GM20431 (cell line): ENCODE results near the gene FBLIM1.

Source experiments
- in situ Hi-C: fragments of 300-500 bp; cut with MseI, MboI; formaldehyde crosslinking; loops from one replicate; pipeline ENCODE4 v1.15.0; 2020; ENCODE audit warnings: low sequenced_read_pairs; ENCODE audit not compliant: unreplicated experiment

FBLIM1 gene

DNA sequence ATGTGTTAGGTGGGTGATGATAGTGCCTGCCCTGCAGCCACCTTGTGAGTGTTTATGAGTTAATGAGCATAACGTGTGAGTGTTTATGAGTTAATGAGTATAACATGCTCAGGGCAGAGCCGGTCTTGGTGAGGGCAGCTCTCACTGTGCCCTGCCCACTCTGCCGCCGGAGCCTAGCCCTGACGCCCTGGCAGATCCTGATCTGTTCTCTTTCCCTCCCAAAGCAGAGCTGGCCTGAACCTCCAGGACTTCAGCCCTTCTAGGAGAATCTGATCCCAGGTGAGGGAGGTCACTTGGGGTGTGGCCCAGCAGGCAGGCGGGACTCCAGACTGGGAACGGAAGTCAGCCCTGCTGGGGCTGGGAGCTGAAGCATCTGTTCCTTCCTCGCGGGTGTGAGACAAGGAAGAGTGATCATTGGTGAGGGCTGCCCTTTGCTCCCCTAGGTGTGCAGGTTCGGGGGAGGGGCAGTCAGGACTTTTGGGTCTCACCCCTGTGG, 5.7 kb downstream of the FBLIM1 start:
- in situ Hi-C loops = no loop called here

DNA sequence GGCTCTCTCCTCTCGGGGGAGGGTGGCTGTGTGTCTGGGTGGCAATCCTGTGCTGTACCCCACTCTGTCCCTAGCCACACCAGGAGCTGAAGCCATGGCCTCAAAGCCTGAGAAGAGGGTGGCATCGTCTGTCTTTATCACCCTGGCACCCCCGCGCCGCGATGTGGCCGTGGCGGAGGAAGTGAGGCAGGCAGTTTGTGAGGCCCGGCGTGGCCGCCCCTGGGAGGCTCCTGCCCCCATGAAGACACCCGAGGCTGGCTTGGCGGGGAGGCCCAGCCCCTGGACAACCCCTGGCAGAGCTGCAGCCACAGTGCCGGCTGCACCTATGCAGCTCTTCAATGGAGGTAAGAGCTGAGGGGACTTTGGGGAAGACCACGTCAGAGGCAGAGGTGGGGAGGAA, 6.3 kb downstream of the FBLIM1 start:
- in situ Hi-C loops = no loop called here

DNA sequence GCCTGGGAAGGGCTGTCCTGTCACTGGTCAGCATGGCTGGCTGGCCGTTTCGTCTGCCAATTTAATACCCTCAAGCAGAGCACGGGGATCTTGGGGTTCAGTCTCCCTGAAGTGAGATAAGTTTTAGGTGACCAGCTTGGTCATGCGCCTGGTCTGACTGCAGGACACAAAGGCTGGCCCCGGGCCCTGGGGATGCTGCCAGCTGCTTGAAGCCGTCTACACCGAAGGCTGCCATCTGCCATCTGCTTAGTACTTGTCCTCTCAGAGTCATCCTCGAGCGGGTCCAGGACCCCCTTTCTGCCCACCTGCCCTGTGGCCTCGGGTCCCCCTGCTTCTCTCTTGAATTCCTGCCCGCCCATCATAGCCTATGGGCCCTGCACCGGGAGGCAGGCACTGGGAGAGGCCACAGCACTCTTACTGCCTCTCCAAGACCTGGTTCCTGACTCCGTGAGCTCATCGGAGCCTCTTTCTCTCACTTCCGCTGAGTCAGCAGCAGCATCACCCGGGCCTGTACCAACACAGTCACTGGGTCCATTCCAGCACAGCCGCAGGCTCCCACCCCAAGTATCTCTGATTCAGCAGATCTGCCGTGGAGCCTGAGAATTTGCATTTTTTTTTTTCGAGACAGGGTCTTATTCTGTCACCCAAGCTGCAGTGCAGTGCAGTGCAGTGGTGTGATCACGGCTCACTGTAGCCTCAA, 7.0 kb downstream of the FBLIM1 start:
- in situ Hi-C loops = no loop called here

DNA sequence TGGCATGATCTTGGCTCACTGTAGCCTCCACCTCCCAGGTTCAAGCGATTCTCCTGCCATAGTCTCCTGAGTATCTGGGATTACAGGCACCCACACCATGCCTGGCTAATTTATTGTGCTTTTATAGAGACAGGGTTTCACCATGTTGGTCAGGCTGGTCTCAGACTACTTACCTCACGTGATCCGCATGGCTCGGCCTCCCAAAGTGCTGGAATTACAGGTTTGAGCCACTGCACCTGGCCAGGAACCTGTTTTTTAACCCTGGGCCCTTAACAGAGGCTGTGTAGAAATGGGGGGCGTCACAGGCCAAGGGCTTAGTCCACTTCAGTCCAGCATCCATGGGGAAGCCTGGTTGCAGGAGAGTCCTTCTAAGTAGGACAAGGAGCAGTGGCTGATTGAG, 9.3 kb downstream of the FBLIM1 start:
- in situ Hi-C loops = no loop called here

DNA sequence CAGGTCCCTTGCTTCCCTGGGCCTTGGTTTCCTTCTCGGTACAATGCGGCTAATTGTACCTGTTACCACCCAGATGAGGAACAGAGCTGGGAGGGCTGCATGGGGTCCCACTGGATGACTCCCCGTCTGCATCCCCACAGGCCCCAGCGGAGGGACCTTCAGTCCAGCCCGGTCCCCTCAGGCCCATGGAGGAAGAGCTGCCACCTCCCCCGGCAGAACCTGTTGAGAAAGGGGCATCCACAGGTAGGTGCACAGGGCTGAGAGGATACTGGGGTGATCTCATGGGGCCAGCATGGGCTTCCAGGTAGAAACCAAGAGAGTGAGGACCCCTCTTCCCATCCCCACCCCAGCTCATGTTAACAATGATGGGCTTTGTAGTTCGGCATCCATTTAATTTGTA, 9.8 kb downstream of the FBLIM1 start:
- in situ Hi-C loops = no loop called here

DNA sequence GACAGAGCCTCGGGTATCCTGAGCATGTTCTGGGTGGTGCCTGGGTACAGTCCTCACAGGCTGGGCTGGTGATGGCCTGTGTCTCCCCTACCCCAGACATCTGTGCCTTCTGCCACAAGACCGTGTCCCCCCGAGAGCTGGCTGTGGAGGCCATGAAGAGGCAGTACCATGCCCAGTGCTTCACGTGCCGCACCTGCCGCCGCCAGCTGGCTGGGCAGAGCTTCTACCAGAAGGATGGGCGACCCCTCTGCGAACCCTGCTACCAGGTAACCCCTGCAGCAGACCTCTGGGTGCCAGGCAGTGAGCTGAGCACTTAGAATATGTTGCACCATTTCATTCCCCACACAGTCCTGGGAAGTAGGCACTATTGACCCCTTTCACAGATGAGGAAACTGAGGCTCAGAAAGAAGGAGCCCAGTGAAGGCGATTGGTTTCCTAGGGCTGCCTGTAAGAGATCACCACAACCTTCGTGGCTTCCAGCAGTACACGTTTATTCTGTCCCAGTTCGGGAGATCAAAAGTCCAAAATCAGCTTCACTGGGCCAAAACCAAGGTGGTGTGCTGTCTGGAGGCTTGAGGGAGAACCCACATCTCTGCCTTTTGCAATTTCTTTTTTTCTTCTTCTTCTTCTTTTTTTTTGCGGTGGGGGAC, 11.8 kb downstream of the FBLIM1 start:
- in situ Hi-C loops = no loop called here

DNA sequence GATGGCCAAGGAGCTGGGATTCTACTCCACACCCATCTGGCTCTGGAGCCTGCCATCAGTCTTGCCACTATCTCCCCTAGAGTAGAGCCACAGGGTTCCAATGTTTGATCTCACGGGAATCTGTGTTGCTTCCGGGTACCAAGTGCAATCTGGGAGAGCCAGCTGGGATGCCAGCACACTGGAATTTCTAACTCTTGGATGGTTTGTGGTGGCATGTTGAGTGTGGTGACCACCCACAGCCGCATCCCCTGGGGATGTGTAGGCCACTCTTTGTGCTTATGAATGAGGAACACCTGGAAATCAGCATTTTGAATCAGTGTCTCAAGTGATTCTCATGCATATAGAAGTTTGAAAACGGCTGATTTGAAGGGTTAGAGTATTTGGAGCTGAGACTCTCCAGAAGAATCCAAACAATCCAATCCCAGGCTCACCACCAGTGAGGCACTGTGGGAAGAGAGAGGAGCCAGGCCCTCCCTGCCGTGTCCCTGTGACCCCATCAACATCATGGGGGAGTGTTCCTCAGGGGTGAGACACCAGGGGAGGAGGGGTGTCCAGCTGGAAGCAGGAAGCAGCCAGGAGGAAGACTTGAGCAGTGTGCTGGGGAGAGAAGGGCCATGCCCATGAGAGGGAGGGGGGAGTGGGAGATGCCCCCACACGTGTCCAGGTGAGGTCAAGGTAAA, 13.4 kb downstream of the FBLIM1 start:
- in situ Hi-C loops = no loop called here

DNA sequence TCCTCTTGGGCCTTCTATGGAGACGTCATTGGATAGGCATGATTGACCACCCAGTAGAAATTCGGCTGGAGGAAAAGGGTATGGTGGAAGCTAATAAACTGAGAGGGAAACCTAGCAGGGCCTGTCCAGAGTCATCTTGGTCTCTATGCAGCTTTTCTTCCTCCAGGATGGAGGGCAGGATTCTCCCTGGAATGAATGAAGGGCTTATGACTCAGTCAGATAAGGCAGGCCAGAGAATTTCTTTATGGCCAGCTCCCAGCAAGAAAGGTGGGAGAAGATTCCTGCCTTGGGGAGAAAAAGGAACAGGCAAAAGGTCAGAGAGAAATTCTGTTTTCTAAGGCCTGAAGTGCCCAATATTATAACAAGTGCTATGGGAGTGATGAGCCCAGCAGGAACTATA, 17.1 kb downstream of the FBLIM1 start:
- in situ Hi-C loops = no loop called here

DNA sequence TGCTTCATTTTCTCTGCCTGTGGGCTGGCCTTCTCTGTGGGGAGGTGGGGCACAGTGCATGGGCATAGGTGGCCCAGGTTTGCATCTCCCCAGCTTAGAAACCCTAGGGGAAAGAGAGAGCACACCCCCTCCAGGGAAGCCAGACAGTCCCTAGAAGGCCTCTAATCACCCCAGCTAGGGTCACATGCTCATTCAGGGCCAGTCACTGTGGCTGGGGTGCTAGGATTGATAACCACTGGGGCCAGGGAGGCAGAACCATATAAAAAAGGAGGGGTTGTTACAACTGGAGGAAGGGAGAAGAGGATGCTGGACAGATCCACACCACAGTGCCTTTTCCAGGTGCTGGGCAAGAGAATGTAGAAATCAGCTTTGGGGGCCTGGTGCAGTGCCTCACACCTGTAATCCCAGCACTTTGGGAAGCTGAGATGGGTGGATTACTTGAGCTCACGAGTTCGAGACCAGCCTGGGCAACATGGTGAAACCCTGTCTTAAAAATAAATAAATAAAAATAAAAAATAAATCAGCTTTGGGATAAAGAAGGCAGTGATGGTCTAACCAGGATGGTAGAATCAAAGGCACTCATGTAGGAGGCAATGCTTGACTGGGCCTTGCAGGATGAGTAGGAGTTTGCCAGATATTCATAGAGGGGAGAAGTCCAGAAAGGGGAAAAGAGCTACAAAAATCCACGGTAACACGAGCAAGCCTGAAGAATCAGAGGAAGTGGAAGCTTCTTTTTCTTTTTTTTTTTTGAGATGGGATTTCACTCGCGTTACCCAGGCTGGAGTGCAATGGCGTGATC, 19.5 kb downstream of the FBLIM1 start:
- in situ Hi-C loops = no loop called here

DNA sequence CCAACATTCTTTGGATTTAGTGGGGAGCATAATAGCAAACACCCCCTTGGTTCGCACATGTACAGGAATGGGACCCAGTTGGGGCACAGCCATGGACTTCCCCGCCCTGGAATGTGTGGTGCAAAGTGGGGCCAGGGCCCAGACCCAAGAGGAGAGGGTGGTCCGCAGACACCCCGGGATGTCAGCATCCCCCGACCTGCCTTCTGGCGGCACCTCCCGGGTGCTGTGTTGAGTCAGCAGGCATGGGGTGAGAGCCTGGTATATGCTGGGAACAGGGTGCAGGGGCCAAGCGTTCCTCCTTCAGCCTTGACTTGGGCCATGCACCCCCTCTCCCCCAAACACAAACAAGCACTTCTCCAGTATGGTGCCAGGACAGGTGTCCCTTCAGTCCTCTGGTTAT, 27.1 kb downstream of the FBLIM1 start:
- in situ Hi-C loops = no loop called here

DNA sequence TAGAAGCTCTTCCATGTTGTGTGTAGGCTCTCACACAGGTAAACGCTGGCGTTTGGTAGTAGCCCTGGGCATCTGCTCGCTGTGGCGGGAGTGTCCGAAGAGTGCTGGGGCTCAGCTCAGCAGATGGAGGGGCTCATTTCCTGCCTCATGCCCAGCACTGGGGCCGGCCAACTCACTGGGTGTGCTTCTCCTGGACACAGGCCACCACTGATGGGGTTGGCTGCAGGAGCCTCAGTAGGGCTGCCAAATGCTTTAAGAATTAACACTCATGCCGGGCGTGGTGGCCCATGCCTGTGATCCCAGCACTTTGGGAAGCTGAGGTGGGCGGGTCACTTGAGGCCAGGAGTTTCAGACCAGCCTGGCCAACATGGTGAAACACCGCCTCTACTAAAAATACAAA, 28.0 kb downstream of the FBLIM1 start:
- in situ Hi-C loops = no loop called here

DNA sequence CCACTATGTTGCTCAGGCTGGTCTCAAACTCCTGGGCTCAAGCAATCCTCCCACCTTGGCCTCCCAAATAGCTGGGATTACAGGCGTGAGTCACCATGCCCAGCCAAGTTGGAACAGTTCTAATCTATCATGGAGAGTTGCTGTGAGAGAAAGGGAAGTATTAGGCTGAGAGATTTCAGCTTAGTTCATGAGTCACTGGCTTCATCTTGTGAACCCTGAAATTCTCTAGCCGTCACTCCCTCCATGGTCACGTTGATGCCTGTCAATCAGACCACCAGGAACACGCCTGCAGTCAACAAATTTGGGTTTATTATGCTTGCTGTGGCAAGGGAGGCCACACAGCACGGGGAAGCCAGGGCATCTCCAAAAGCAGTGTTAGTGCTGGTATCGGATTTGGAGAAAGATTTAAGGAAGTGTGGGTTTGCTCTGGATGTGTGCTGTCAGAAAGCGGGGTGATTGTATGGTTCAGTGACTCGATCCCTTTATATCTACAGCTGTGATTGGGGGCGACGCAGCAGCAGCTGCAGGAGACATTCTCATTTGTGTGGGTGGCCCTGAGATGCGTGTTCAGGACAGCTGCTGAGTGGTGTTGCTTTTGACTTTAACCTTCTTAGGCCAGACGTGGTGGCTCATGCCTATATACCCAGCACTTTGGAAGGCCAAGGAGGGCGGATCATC, 30.2 kb downstream of the FBLIM1 start:
- in situ Hi-C loops = no loop called here

DNA sequence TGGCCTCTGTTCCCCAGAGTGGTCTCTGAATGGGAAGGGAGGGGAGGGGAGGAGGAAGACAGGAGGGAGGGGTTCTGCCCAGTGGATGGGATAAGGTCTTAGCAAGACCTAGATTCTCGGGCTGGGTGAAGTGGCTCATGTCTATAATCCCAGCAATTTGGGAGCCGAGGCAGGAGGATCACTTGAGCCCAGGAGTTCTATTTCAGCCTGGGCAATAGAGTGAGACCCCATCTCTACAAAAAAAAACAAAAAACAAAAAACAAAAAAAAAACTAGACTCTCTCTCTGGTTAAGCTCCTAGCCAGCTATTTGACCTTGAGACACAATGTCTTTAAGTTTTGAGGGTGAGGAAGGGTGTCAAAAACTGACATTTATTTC, 37.5 kb downstream of the FBLIM1 start:
- in situ Hi-C loops = no loop called here

DNA sequence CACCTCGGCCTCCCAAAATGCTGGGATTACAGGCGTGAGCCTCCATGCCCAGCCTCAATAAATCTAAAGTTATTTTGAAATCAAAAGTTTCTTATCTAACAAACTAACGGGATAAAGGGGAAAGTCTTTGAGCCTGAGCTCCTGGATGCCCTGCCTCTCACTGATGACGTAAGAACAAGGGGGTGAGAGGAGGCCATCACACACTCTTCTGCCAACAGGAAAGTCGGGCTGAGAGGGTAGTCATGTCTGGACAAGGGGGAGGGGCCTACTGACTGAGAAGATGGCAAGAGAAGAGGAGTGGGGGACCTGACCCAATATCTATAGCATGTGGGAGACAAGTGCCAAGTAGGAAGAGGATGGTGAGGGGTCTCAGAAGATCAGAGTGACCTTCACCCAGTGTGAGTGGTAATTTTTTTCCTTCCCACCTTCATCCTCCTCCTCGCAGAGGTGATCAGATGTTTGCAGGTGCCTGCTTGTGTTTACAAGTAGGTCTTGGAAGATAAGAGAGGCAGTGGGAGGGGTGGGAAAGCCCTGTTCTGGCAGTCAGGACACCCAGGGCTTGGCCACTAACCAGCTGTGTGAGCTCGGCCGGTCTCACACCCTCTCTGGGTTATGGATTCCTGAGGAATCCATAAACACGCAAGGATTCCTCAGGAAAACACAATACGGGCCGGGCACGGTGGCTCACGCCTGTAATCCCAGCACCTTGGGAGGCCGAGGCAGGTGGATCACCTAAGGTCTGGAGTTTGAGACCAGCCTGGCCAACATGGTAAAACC, 39.2 kb downstream of the FBLIM1 start:
- in situ Hi-C loops = no loop called here

DNA sequence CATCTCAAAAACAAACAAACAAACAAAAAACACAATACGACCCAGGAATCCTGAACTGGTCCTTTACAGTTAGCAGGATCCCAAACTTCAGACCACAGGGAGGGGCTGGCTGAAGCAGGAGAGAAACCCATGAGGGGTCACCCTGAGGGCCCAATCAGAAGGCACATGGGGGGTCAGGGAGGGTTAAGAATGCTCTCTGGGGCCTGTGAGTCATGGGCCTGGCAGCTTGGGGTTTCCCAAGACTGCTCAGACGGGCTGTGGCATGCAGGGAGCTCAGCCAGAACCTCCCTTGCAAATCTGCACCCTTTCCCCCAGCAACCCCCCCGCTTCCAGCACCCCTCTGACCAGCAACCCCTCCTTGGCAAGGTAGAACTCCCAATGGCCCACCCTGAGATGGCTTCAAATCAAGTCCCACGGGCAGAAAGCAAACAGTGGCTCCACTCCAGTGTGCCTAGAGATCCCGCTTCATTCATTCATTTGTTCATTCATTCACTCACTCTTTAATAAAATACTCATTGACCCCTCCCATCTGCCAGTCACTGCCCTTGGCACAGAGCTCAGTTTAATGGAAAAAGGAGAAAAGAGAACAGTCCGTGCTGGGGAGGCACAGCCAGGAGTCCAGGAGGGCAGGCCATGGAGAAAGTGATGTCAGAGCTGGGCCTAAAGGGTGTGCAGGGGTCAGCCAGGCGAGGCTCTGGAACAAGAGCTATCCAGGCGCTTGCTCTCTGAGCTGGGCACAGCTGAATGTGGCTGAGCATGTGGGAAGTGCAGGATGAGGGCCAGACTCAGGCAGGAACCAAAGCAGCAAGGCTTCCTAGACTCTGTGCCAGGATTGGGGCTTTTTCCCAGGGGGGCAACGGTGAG, 40.6 kb downstream of the FBLIM1 start:
- in situ Hi-C loops = no loop called here

DNA sequence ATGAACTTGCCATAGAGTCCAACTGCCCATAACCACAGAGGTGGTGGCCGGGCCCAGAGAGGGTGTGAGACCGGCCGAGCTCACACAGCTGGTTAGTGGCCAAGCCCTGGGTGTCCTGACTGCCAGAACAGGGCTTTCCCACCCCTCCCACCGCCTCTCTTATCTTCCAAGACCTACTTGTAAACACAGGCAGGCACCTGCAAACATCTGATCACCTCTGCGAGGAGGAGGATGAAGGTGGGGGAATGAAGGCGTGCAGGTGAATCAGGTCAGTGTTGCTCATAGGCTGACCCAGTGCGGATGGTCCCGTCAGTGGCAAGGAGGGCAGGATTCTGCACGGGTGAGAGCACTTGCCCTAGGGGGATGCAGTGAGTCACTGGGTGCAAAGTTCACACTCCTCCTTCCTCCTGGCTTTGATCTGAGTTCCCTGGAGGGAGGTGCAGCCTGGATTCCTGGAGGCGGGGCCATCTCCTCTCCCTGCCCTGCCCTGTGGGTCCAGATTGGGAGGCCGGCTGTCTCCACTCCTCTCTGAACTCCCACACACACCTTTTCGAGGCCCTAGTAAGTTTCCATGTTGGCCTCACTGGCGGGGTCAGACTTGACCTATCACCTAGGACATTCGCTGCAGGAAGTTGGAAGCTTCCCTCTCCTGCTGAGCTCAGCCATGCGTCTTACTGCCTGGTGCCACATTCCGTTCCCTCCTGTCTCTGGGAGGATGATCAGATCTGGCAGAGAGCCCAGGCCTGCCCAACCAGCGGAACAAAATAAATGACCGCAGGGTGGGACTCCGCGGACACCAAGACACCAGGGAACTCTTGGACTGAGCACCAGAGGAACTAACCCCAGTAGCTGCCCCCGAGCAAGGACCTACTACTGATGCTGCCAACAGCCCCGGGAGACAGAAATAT, 41.6 kb downstream of the FBLIM1 start:
- in situ Hi-C loops = loop anchor here (25.0 kb wide), 1 partner anchor 187 kb away; the partner anchor contains the start of gene ZBTB17

DNA sequence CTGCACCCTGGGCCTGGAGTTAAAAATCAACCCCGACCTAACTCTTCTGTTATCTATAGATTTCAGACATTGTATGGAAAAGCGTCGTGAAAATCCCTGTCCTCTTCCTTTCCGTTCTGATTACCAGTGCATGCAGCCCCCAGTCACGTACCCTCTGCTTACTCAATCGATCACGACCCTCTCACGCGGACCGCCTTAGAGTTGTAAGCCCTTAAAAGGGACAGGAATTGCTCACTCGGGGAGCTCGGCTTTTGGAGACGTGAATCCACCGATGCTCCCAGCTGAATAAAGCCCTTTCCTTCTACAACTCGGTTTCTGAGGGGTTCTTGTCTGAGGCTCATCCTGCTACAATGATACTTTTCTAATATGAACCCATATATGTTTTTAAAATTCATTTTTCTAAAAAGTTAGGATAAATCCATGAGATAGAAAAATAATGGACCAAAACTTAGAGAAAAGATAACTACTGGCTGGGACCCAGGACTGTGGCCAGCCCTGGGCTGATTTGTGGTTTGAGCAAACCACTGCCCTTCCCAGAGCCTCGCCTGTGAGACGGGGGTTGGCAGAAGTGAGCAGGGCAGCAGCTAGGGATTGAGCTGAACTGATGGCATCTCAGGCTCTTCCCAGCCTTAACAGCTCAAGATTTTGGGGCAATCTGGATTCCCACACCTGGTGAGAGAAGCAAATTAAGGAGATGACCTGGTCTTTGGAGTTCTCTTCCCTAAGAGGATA, 43.8 kb downstream of the FBLIM1 start:
- in situ Hi-C loops = loop anchor here (25.0 kb wide), 1 partner anchor 185 kb away; the partner anchor contains the start of gene ZBTB17
